Hepatocyte (in vitro differentiated cells): ENCODE results near the gene ANKRD33.

ENCODE experiments used
- CTCF ChIP-seq: fragments of 200-600 bp; sonication (generic); IDR thresholded peaks from 2 replicates; pipeline ENCODE4 v1.5.1; 2016; ENCODE audit warnings: antibody characterized with exemption, mild to moderate bottlenecking; ENCODE audit not compliant: poor library complexity
- EZH2 ChIP-seq: fragments of 200-600 bp; sonication (generic); IDR thresholded peaks from 2 replicates; pipeline ENCODE4 v1.6.1; 2016; ENCODE audit warnings: antibody characterized with exemption, mild to moderate bottlenecking, borderline replicate concordance

- TF ChIP-seq CTCF (no peak), EZH2 (no peak)
Measured at GRCh38 chr12:51906430-51907082, 18.7 kb downstream of the ANKRD33 start.
